ENCODE data around the gene POU2AF2. TPM values are rescaled to one million over a fixed set of nuclear protein-coding genes. Genes with fewer than 3 reads are reported as not detected.

The POU2AF2 gene
- polyA plus RNA-seq, 1 donor from 2014 or later: not detected

DNA sequence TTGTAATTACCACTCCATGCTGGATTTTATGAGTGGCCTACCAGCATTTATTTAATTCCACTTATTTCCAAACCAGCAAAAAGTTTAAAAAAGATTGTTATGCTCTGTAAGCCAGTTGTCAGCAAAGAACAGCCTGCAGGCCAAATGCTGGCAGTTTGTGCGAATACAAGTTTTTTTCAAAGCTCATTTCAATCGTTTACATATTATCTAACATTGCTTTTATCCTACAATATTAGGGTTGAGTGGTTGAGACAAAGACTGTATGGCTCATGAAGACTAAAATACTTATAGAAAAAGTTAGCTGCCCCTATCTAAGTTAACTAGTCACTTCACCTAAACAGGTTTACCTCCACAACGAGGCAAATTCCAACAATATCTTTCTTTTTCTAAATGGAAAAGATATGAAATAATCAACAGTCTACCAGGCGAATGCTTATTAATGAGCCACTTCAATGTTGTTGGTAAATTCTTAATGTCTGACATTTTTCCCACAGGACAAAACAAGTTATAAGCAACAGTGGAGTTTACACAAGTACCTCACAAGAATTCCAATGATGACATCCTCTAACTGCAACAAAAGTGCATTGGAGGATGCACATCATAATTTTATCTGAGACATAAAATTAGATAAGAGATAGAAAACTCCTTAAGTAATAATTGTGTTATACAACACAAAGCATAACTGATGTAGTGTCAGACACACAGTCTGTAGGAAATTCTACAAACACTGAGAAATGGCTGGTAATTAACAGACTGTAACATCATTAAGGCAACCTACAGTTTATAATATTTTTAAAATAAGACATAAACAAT is 35.8 kb upstream of the POU2AF2 start:
- Histone ChIP-seq H3K9ac (ENCODE audit: low read length) (no peak overlapping the region), H2AFZ (ENCODE audit: low read depth, low read length) (no peak overlapping the region), H3K79me2 (replicated peaks; ENCODE audit: insufficient read depth, low read length) (no peaks in the 10 kb centered on the region), H4K20me1 (ENCODE audit: insufficient read depth) (no peaks in the 10 kb centered on the region), H3K36me3 (ENCODE audit: insufficient read depth, low read length) (no peaks in the 10 kb centered on the region), H3K9me3 (ENCODE audit: low read length) (no peaks in the 10 kb centered on the region), H3K4me3 (ENCODE audit: low read length) (no peak overlapping the region), H3K27ac (ENCODE audit: low read length) (no peak overlapping the region), H3K9me2 (ENCODE audit: insufficient read depth, low read length) (no peaks in the 10 kb centered on the region), H3K27me3 (ENCODE audit: insufficient read depth, low read depth, low read length) (no peaks in the 10 kb centered on the region), H3F3A (ENCODE audit: insufficient read depth, low read length, poor library complexity, severe bottlenecking) (no peaks in the 10 kb centered on the region), H3K4me2 (ENCODE audit: low read length) (no peak overlapping the region)
- no peak for TF ChIP-seq EP300 (conservative IDR thresholded peaks at IDR 0.05; ENCODE audit: poor library complexity, severe bottlenecking)
- TF ChIP-seq SMC3 (conservative IDR thresholded peaks at IDR 0.05; ENCODE audit: poor library complexity): no peak

DNA sequence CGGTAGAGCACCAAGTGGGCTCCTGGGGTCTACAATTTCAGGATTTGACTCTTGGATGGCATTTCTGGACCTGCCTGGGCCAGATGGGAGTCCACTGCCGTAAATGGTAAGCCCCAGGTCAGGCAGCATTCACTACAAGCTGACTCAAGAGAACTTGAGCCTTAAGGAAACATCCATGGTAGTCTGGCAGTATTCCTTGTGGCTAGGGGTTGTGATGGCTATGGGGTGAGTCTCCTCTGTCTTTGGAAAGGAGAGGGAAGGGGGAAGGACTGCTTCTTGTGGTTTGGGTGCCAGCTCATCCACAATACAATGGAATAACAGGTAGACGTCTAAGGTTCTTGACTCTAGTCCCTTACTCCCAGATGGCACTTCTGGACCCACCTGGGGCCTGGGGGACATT is 32.3 kb upstream of the POU2AF2 start:
- H2AFZ ChIP-seq (ENCODE audit: low read depth, low read length): no peak overlapping the region
- H4K20me1 ChIP-seq (ENCODE audit: insufficient read depth): no peaks in the 10 kb centered on the region
- no peak overlapping the region for H3K4me3 ChIP-seq (ENCODE audit: low read length)
- no peaks in the 10 kb centered on the region for H3K79me2 ChIP-seq (replicated peaks; ENCODE audit: insufficient read depth, low read length)
- H3K9me2 ChIP-seq (ENCODE audit: insufficient read depth, low read length): no peaks in the 10 kb centered on the region
- no peak overlapping the region for H3K27ac ChIP-seq (ENCODE audit: low read length)
- H3K9ac ChIP-seq (ENCODE audit: low read length): no peak overlapping the region
- no peaks in the 10 kb centered on the region for H3K27me3 ChIP-seq (ENCODE audit: insufficient read depth, low read depth, low read length)
- H3K36me3 ChIP-seq (ENCODE audit: insufficient read depth, low read length): no peaks in the 10 kb centered on the region
- H3F3A ChIP-seq (ENCODE audit: insufficient read depth, low read length, poor library complexity, severe bottlenecking): no peaks in the 10 kb centered on the region
- TF ChIP-seq, protein P1, sequence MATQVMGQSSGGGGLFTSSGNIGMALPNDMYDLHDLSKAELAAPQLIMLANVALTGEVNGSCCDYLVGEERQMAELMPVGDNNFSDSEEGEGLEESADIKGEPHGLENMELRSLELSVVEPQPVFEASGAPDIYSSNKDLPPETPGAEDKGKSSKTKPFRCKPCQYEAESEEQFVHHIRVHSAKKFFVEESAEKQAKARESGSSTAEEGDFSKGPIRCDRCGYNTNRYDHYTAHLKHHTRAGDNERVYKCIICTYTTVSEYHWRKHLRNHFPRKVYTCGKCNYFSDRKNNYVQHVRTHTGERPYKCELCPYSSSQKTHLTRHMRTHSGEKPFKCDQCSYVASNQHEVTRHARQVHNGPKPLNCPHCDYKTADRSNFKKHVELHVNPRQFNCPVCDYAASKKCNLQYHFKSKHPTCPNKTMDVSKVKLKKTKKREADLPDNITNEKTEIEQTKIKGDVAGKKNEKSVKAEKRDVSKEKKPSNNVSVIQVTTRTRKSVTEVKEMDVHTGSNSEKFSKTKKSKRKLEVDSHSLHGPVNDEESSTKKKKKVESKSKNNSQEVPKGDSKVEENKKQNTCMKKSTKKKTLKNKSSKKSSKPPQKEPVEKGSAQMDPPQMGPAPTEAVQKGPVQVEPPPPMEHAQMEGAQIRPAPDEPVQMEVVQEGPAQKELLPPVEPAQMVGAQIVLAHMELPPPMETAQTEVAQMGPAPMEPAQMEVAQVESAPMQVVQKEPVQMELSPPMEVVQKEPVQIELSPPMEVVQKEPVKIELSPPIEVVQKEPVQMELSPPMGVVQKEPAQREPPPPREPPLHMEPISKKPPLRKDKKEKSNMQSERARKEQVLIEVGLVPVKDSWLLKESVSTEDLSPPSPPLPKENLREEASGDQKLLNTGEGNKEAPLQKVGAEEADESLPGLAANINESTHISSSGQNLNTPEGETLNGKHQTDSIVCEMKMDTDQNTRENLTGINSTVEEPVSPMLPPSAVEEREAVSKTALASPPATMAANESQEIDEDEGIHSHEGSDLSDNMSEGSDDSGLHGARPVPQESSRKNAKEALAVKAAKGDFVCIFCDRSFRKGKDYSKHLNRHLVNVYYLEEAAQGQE (IDR thresholded peaks at IDR 0.05; ENCODE audit: borderline replicate concordance): no peak
- TF ChIP-seq CTCF (IDR thresholded peaks at IDR 0.05; ENCODE audit: poor library complexity, severe bottlenecking) (no peak), MXI1 (conservative IDR thresholded peaks at IDR 0.05; ENCODE audit: poor library complexity, severe bottlenecking) (no peak), SMC3 (conservative IDR thresholded peaks at IDR 0.05; ENCODE audit: poor library complexity) (no peak), EZH2 (IDR thresholded peaks at IDR 0.05; ENCODE audit: borderline replicate concordance, insufficient read depth, low read length, poor library complexity, severe bottlenecking) (no peak), EP300 (conservative IDR thresholded peaks at IDR 0.05; ENCODE audit: poor library complexity, severe bottlenecking) (no peak), RAD21 (conservative IDR thresholded peaks at IDR 0.05) (no peak), TAF1 (IDR thresholded peaks at IDR 0.05; ENCODE audit: low read depth) (no peak), POLR2AphosphoS5 (IDR thresholded peaks at IDR 0.05) (no peak)
- no peak overlapping the region for H3K4me2 ChIP-seq (ENCODE audit: low read length)
- H3K9me3 ChIP-seq (ENCODE audit: low read length): no peaks in the 10 kb centered on the region
